K562 (cell line): Measurements from ENCODE around the gene VPS11. TPM values are rescaled to one million over a fixed set of nuclear protein-coding genes. Genes with fewer than 3 reads are reported as not detected.

Experiments used
- ATAC-seq: fragments of 200-7000 bp; cut with Tn5 transposase; 3 replicates; pipeline ENCODE4 v1.9.1; 2020; ENCODE audit warnings: moderate library complexity
- BruUV-seq: library from RNA; stranded (reverse); fragments of 400-500 nt; replicated peaks from 2 replicates; lab custom pipeline; 2021; lab: Mats Ljungman, UMichigan
- CTCF ChIA-PET: fragments of 300-600 bp; formaldehyde crosslinking; extraction: SDS; loops from one replicate; lab custom pipeline; 2021; ENCODE audit warnings: low intra/inter-chr PET ratio; lab: Yijun Ruan, JAX
- POLR2A ChIA-PET: fragments of 300-600, 350-650 bp; sonication (Branson Sonifier 250); formaldehyde crosslinking; extraction: SDS; loops from one replicate; lab custom pipeline; 2021; ENCODE audit warnings: antibody characterized with exemption, inconsistent platforms; lab: Yijun Ruan, JAX
- DNase-seq, 4 experiments: peaks; one replicate each; pipeline versions ENCODE4 v3.0.0 to v3.0.0-alpha.2; 2011 to 2018; ENCODE audit warnings: low spot score in 3 of 4, mixed read lengths in 3 of 4; ENCODE audit errors: extremely low read depth in 1 of 4
- FAIRE-seq: peaks from 2 replicates; lab custom pipeline; 2011; peaks lifted over from hg19 to GRCh38; lab: Jason Lieb, UNC
- H2AFZ ChIP-seq: 2 replicates; pipeline ENCODE4 v1.6.0; 2011; ENCODE audit warnings: low read depth, low read length, control low read depth, inconsistent platforms
- H3K27ac ChIP-seq: fragments of 200-600 bp; 3 replicates; pipeline ENCODE4 v1.8.0; 2011; ENCODE audit warnings: low read depth, mild to moderate bottlenecking, control low read depth, inconsistent platforms, low read length, moderate library complexity, mixed read lengths; ENCODE audit errors: extremely low read depth
- H3K27me3 ChIP-seq, 2 experiments: fragments of 300-600 bp in 1 of 2; 2 replicates in 1 of 2; 3 replicates in 1 of 2; pipeline versions ENCODE4 v1.6.0 to v1.8.0; 2011; ENCODE audit warnings: inconsistent platforms in 2 of 2, low read length in 2 of 2, mild to moderate bottlenecking in 1 of 2, mixed read lengths in 1 of 2, moderate library complexity in 1 of 2; ENCODE audit not compliant: control insufficient read depth in 2 of 2, insufficient read depth in 2 of 2
- H3K36me3 ChIP-seq: fragments of 300-600 bp; 3 replicates; pipeline ENCODE4 v1.8.0; 2011; ENCODE audit warnings: mild to moderate bottlenecking, low read length, inconsistent platforms; ENCODE audit not compliant: control insufficient read depth, insufficient read depth
- H3K4me1 ChIP-seq, 2 experiments: fragments of 200-600 bp in 1 of 2; replicated peaks in 1 of 2; 2 replicates in 1 of 2; 3 replicates in 1 of 2; pipeline versions ENCODE4 v1.5.1 to v1.8.0; 2011; ENCODE audit warnings: inconsistent platforms in 2 of 2, low read length in 2 of 2, mild to moderate bottlenecking in 1 of 2, mixed read lengths in 1 of 2, moderate library complexity in 1 of 2; ENCODE audit not compliant: control insufficient read depth in 2 of 2, insufficient read depth in 2 of 2
- H3K4me2 ChIP-seq: 2 replicates; pipeline ENCODE4 v1.6.1; 2011; ENCODE audit warnings: low read length, control low read depth, inconsistent platforms, mixed read lengths; ENCODE audit not compliant: insufficient read depth
- H3K4me3 ChIP-seq: fragments of 200-600 bp; sonication (generic), shearing (Covaris generic); 2 replicates; pipeline ENCODE4 v1.5.1; 2016; ENCODE audit warnings: control low read depth, inconsistent platforms
- H3K79me2 ChIP-seq: fragments of 200-600 bp; 3 replicates; pipeline ENCODE4 v1.8.0; 2011; ENCODE audit warnings: low read length, inconsistent platforms; ENCODE audit not compliant: control insufficient read depth, insufficient read depth
- H3K9ac ChIP-seq, 2 experiments: 2 replicates each; pipeline versions ENCODE4 v1.6.0 to v1.6.1; 2011; ENCODE audit warnings: low read depth in 2 of 2, low read length in 2 of 2, control low read depth in 1 of 2, inconsistent platforms in 1 of 2, mild to moderate bottlenecking in 1 of 2, mixed read lengths in 1 of 2; ENCODE audit not compliant: insufficient read depth in 1 of 2
- H3K9me1 ChIP-seq: one replicate; pipeline ENCODE4 v1.6.0; 2011; ENCODE audit warnings: inconsistent platforms, mild to moderate bottlenecking, low read length, moderate library complexity; ENCODE audit not compliant: control insufficient read depth, insufficient read depth
- H3K9me3 ChIP-seq: replicated peaks from 2 replicates; pipeline ENCODE4 v1.5.1; 2011; ENCODE audit warnings: low read depth, low read length, inconsistent platforms; ENCODE audit not compliant: control insufficient read depth, insufficient read depth
- H4K20me1 ChIP-seq: replicated peaks from 2 replicates; pipeline ENCODE4 v1.6.1; 2011; ENCODE audit warnings: low read length, inconsistent platforms, mixed read lengths; ENCODE audit not compliant: control insufficient read depth, insufficient read depth
- BRCA1 ChIP-seq, 2 experiments: fragments of 450-650 bp in 1 of 2; sonication (generic) in 1 of 2; formaldehyde crosslinking in 1 of 2; IDR thresholded peaks; 2 replicates each; pipeline versions ENCODE4 v1.5.0 to v1.6.1; 2017 to 2020; ENCODE audit warnings: mild to moderate bottlenecking in 1 of 2, missing genetic modification reagents in 1 of 2
- C11orf30 ChIP-seq: fragments of 450-650 bp; IDR thresholded peaks from 2 replicates; pipeline ENCODE4 v1.6.1; 2016; ENCODE audit warnings: low read depth, mild to moderate bottlenecking
- CEBPG ChIP-seq, 3 experiments: fragments of 200-800 bp in 1 of 3; sonication (Bioruptor generic) in 1 of 3; sonication (generic) in 1 of 3; formaldehyde crosslinking in 1 of 3; IDR thresholded peaks in 2 of 3; conservative IDR thresholded peaks in 1 of 3; 2 replicates each; pipeline versions ENCODE4 v1.6.1 to v1.8.0; 2016 to 2022; ENCODE audit warnings: missing compliant biosample characterization in 2 of 3, missing genetic modification characterization in 2 of 3, mild to moderate bottlenecking in 1 of 3, missing genetic modification reagents in 1 of 3
- DMBX1 ChIP-seq: fragments of 250-450 bp; sonication (Bioruptor Pico); IDR thresholded peaks from 2 replicates; pipeline ENCODE4 v1.8.0; 2022; ENCODE audit warnings: inconsistent platforms, mild to moderate bottlenecking, moderate library complexity, borderline replicate concordance
- ETV1 ChIP-seq: fragments of 450-650 bp; conservative IDR thresholded peaks from 2 replicates; pipeline ENCODE4 v1.6.1; 2016; ENCODE audit warnings: missing genetic modification characterization, control low read depth, low read depth, missing compliant biosample characterization
- FOS ChIP-seq: IDR thresholded peaks from 3 replicates; pipeline ENCODE4 v1.6.1; 2011; ENCODE audit not compliant: insufficient read length; ENCODE audit errors: extremely low read depth
- HNRNPUL1 ChIP-seq: fragments of 200-400 bp; formaldehyde crosslinking; IDR thresholded peaks from 2 replicates; pipeline ENCODE4 v1.6.1; 2017; ENCODE audit warnings: low read length
- PRDM10 ChIP-seq: fragments of 450-650 bp; IDR thresholded peaks from 2 replicates; pipeline ENCODE4 v1.6.1; 2018; ENCODE audit not compliant: partially characterized antibody
- SMAD1 ChIP-seq: fragments of 150-350 bp; IDR thresholded peaks from 2 replicates; pipeline ENCODE4 v1.6.1; 2014; ENCODE audit warnings: low read length, low read depth; ENCODE audit not compliant: partially characterized antibody
- ZNF316 ChIP-seq: fragments of 450-650 bp; IDR thresholded peaks from 2 replicates; pipeline ENCODE4 v1.6.1; 2016
- ZNF324 ChIP-seq: fragments of 250-450 bp; sonication (Bioruptor Pico); IDR thresholded peaks from 2 replicates; pipeline ENCODE4 v1.4.0; 2020; ENCODE audit warnings: mild to moderate bottlenecking
- ZNF398 ChIP-seq: fragments of 250-450 bp; sonication (Bioruptor Pico); IDR thresholded peaks from 2 replicates; pipeline ENCODE4 v1.8.0; 2021; ENCODE audit warnings: moderate library complexity, mild to moderate bottlenecking, inconsistent platforms
- WGBS: fragments of 100-300 bp; shearing (Covaris generic); methylation state at CpG from one replicate; pipeline ENCODE4 v1.1.6; 2016; ENCODE audit warnings: low coverage, mixed read lengths; ENCODE audit not compliant: insufficient coverage; ENCODE audit errors: missing lambda C conversion rate; 5-methylcytosine and 5-hydroxymethylcytosine counted together
- in situ Hi-C: fragments of 300-500 bp; cut with MboI; formaldehyde crosslinking; loops from 4 replicates; pipeline ENCODE4 v1.15.0; 2018; ENCODE audit warnings: inconsistent platforms, mixed read lengths
- intact Hi-C: fragments of 100-400 bp; cut with micrococcal nuclease; formaldehyde crosslinking; loops from 2 replicates; pipeline ENCODE4 v1.14.2; 2022
- polyA plus RNA-seq, 8 experiments: library from polyadenylated mRNA; depleted of rRNA in 4 of 8; stranded (reverse) in 5 of 8; unstranded in 3 of 8; fragments of >200 nt; fragmentation: Nextera tagmentation in 2 of 8; fragmentation: Illumina TruSeq in 1 of 8; extraction: Ambion mirVana in 2 of 8; extraction: Trizol in 1 of 8; gene quantifications; 2 replicates each; pipeline versions ENCODE4 v1.2.1 to v1.2.3, GENCODE V29; 2011 to 2014; ENCODE audit warnings: inconsistent platforms in 1 of 8, missing spikeins in 1 of 8
- total RNA-seq, 7 experiments: library from RNA; depleted of rRNA in 6 of 7; stranded (reverse); fragments of >200 nt in 6 of 7; fragmentation: Illumina TruSeq in 2 of 7; extraction: Trizol in 2 of 7; gene quantifications; 2 replicates each; pipeline versions ENCODE4 v1.2.1 to v1.2.3, GENCODE V29; 2011 to 2021; ENCODE audit warnings: low replicate concordance in 1 of 7
- TF ChIP-seq, protein P1 (sequence below): sonication (generic); formaldehyde crosslinking; IDR thresholded peaks from 2 replicates; pipeline ENCODE4 v1.8.0; 2022; ENCODE audit warnings: missing genetic modification reagents, mild to moderate bottlenecking, moderate library complexity, borderline replicate concordance

VPS11 gene
- total and polyA plus RNA-seq, 9 of the 15 experiments (the other 6 are each of a cell fraction or from before 2014, with no cell fraction given), result 14.1 to 35.5 (median 27.5) TPM

DNA sequence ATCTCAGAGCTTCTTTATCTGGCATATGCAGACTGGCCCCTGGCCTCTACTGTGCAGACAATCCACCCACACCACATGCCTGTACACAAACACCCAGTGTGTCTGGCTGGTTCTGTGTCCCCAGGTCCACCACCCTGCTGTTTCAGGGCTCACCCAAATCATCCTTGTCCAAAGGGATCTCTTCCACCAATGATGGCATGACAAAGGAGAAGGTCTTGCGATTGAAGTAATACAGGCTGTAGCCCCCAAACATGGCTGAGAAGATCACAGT lies 38.6 kb upstream of the VPS11 start (continued):
- TF ChIP-seq BRCA1 (IDR thresholded peaks at IDR 0.05) (no peak), BRCA1 (CRISPR knock-in tag; IDR thresholded peaks at IDR 0.05) (no peak)

DNA sequence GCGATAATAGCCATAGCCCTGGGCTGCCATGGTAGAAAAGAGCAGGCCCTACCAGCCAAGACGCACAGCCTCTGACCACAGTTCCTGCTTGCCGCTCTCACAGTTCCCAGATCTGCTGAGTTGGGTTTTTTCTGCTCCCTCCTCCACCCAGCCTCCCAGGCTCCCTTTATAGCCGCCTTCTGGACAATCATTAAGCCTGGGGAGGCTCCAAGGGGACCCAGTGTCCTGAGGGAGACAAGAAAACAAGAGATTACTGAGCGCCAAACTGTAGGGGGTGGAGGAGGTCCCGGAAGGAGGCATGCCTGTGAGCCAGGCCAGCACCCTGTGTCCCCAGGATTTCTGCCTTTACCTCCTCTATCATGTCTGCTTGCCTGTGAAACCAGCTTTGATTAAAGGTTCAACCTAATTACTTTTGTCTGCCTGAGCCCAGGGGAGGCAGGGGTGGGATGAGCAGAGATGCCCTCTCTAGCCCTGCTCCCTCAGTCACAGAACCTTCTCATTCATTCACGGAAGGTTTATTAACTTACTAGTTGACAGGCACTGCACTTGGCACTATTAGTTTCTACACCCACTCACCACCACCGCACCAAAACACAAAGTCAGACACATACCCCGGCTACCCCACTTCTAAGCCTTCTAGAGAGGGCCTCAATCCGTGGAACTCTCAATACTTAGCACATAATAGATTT lies 38.1 kb upstream of the VPS11 start:
- Histone ChIP-seq H3K9me1 (no peaks in the 10 kb centered on the region), H3K79me2 (peaks cover 39% of the 10 kb centered on the region), H4K20me1 (peaks cover 16% of the 10 kb centered on the region), H3K9me3 (no peaks in the 10 kb centered on the region), H3K4me3 (peak overlapping the region; percentile 92), H3K4me2 (peak overlapping the region; percentile 98), H2AFZ (peak overlapping the region; percentile 35; the same call in 1 of the 2 replicates), H3K27me3 (no peaks in the 10 kb centered on the region), H3K36me3 (peaks cover 47% of the 10 kb centered on the region), H3K27ac (peak overlapping the region; percentile 92), H3K4me1 (peaks cover 40 to 49% of the 10 kb centered on the region in 2 experiments), H3K9ac (peak overlapping the region; percentile 86 to 99; a peak in 3 of 4 replicates)
- POLR2A ChIA-PET, result interaction anchor here (0.6 to 1.2 kb wide), 7 partner anchors 11 to 294 kb away, joined by 3 to 4 read pairs (median 4); partner anchors contain the start of gene VPS11
- intact Hi-C loops (loop anchor here (1.0 to 2.0 kb wide), 2 partner anchors 11 to 71 kb away; partner anchors contain the start of genes DPAGT1, RPS25 and TRAPPC4), in situ Hi-C loops (no loop called here)
- ATAC-seq, result peak; percentile 46
- BruUV-seq, result TSS peak; percentile 58
- WGBS, result 7% methylated on average over 10 of the region's 10 CpGs
- peak; percentile 43 to 79 (median 51) for DNase-seq
- CTCF ChIA-PET, result no interaction called here
- FAIRE-seq, result peak; percentile 84
- no peak for TF ChIP-seq FOS
- peak; percentile 98 for TF ChIP-seq ZNF316
- TF ChIP-seq SMAD1, result no peak
- no peak for TF ChIP-seq DMBX1 (CRISPR knock-in tag)
- peak; percentile 2; the same call in 1 of the 2 replicates for TF ChIP-seq ETV1 (tag)
- TF ChIP-seq ZNF398 (CRISPR knock-in tag), result no peak
- TF ChIP-seq PRDM10, result peak; percentile 9
- no peak for TF ChIP-seq HNRNPUL1
- TF ChIP-seq, protein P1, sequence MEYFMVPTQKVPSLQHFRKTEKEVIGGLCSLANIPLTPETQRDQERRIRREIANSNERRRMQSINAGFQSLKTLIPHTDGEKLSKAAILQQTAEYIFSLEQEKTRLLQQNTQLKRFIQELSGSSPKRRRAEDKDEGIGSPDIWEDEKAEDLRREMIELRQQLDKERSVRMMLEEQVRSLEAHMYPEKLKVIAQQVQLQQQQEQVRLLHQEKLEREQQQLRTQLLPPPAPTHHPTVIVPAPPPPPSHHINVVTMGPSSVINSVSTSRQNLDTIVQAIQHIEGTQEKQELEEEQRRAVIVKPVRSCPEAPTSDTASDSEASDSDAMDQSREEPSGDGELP (CRISPR knock-in tag), result 0 out of 2 replicates have a peak, but pooled peaks have one; percentile 34
- TF ChIP-seq CEBPG (CRISPR knock-in tag; IDR thresholded peaks at IDR 0.05), result no peak
- TF ChIP-seq CEBPG (tag; conservative IDR thresholded peaks at IDR 0.05 in 1 of 2, IDR thresholded peaks at IDR 0.05 in 1 of 2), result no peak
- TF ChIP-seq ZNF324, result no peak
- TF ChIP-seq C11orf30, result peak; percentile 98
